ENCODE data around the gene KL.

DNA sequence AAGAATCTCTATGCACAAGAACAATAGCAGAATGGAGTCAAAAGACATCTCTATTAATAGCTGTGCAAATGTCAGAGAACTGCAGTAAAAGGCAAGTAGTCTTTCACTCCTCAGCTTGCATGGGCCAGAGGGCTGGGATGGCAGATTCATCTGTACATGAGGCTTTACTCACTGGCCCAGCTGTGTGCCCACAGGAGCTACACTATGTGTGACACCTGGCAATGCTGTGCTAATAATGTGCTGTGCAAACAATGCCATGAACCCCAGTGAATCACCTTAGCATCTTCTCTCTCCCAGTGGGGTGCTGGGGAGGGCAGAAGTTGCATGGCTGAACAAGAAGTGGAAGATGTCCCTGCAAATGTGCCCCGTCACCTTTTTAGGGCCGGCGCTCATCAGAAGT, 73.1 kb downstream of the KL start:
- TF ChIP-seq, protein P1, sequence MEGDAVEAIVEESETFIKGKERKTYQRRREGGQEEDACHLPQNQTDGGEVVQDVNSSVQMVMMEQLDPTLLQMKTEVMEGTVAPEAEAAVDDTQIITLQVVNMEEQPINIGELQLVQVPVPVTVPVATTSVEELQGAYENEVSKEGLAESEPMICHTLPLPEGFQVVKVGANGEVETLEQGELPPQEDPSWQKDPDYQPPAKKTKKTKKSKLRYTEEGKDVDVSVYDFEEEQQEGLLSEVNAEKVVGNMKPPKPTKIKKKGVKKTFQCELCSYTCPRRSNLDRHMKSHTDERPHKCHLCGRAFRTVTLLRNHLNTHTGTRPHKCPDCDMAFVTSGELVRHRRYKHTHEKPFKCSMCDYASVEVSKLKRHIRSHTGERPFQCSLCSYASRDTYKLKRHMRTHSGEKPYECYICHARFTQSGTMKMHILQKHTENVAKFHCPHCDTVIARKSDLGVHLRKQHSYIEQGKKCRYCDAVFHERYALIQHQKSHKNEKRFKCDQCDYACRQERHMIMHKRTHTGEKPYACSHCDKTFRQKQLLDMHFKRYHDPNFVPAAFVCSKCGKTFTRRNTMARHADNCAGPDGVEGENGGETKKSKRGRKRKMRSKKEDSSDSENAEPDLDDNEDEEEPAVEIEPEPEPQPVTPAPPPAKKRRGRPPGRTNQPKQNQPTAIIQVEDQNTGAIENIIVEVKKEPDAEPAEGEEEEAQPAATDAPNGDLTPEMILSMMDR (optimal IDR thresholded peaks at IDR 0.05 in 1 of 3, IDR thresholded peaks at IDR 0.05 in 1 of 3, conservative IDR thresholded peaks at IDR 0.05 in 1 of 3; ENCODE audit: extremely low read depth in 1 of 3, insufficient read depth in 2 of 3, low read length in 3 of 3) = no peak
- no peak for TF ChIP-seq EZH2 (IDR thresholded peaks at IDR 0.05; ENCODE audit: low read length)
